ENCODE measurements around the gene C6orf89. TPM values are rescaled to one million over a fixed set of nuclear protein-coding genes. Genes with fewer than 3 reads are reported as not detected.

C6orf89 gene
- total RNA-seq, 1 experiment from 2014 or later, result 11.8 TPM

DNA sequence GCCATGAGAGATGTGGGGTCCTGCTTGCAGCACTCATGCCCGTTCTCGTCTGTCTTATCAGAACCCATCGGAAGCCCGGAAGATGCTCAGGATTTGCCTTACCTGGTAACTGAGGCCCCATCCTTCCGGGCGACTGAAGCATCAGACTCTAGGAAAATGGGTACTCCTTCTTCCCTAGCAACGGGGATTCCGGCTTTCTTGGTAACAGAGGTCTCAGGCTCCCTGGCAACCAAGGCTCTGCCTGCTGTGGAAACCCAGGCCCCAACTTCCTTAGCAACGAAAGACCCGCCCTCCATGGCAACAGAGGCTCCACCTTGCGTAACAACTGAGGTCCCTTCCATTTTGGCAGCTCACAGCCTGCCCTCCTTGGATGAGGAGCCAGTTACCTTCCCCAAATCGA, 77.1 kb downstream of the C6orf89 start:
- Histone ChIP-seq H2AFZ (ENCODE audit: low read length) (no peak overlapping the region), H3K79me2 (ENCODE audit: insufficient read depth, low read length) (no peaks in the 10 kb centered on the region), H3K23me2 (ENCODE audit: insufficient read length, low read depth, low read length, poor library complexity, severe bottlenecking) (no peaks in the 10 kb centered on the region), H3K14ac (ENCODE audit: insufficient read depth, low read length) (no peak overlapping the region), H3T11ph (ENCODE audit: low read length) (no peak overlapping the region), H3K9ac (ENCODE audit: extremely low read depth, insufficient read length, low read length) (no peak overlapping the region), H3K4ac (ENCODE audit: low read depth, low read length) (no peak overlapping the region), H4K20me1 (ENCODE audit: control insufficient read depth, insufficient read depth, insufficient read length) (no peaks in the 10 kb centered on the region), H2BK15ac (ENCODE audit: low read depth, low read length) (no peak overlapping the region), H4K5ac (ENCODE audit: insufficient read length, low read depth, low read length) (no peak overlapping the region), H3K4me2 (ENCODE audit: insufficient read depth, insufficient read length, low read length) (no peak overlapping the region), H4K8ac (replicated peaks; ENCODE audit: insufficient read length, low read depth, low read length) (no peak overlapping the region), H4K91ac (ENCODE audit: insufficient read length, low read depth, low read length) (no peak overlapping the region), H2BK5ac (ENCODE audit: insufficient read length, low read length) (no peak overlapping the region), H3K18ac (ENCODE audit: insufficient read length, low read depth, low read length) (no peak overlapping the region), H2BK20ac (ENCODE audit: low read depth, low read length, poor library complexity, severe bottlenecking) (no peak overlapping the region), H3K56ac (ENCODE audit: insufficient read length, low read depth, low read length) (no peak overlapping the region), H2BK12ac (ENCODE audit: insufficient read length, low read depth, low read length) (no peak overlapping the region), H3K23ac (ENCODE audit: insufficient read length, low read depth, low read length) (no peak overlapping the region), H3K27me3 (ENCODE audit: insufficient read depth, low read length) (no peaks in the 10 kb centered on the region), H2BK120ac (ENCODE audit: low read depth, low read length, poor library complexity, severe bottlenecking) (no peak overlapping the region), H3K9me3 (ENCODE audit: control insufficient read depth, low read depth, low read length) (no peaks in the 10 kb centered on the region), H3K79me1 (ENCODE audit: insufficient read depth, low read depth, low read length, poor library complexity, severe bottlenecking) (no peaks in the 10 kb centered on the region), H3K4me1 (ENCODE audit: insufficient read depth, low read length) (no peaks in the 10 kb centered on the region), H2AK5ac (ENCODE audit: insufficient read length, low read length) (no peak overlapping the region), H3K27ac (ENCODE audit: insufficient read length, low read depth, low read length) (no peak overlapping the region)
- no peaks in the 10 kb centered on the region for H3K9me3 Mint-ChIP-seq
- TF ChIP-seq CTCF (conservative IDR thresholded peaks at IDR 0.05), result no peak
- H3K36me3 Mint-ChIP-seq (ENCODE audit: insufficient read depth in 1 of 3, low read depth in 3 of 3), result peaks cover 2 to 15% (median 3%) of the 10 kb centered on the region in 3 experiments; a peak in 6 of 7 replicates
- no CpG with 5 or more reads among the region's 12 CpGs for WGBS (ENCODE audit: extremely low coverage, insufficient read length, low lambda C conversion rate)
- peak overlapping the region; percentile 41 to 97 (median 44); a peak in 6 of 7 replicates for H3K27ac Mint-ChIP-seq
- H3K27me3 Mint-ChIP-seq (ENCODE audit: low read depth), result no peaks in the 10 kb centered on the region
- DNase-seq, result peak; percentile 93
- H3K4me1 Mint-ChIP-seq, result peaks cover 17% of the 10 kb centered on the region in 2 experiments
- peak overlapping the region in 1 of 2 experiments; percentile 51; a peak in 2 of 5 replicates for H3K4me3 Mint-ChIP-seq

Data from H9 (cell line).